ENCODE data around the gene SPOCK1. TPM values are rescaled to one million over a fixed set of nuclear protein-coding genes. Genes with fewer than 3 reads are reported as not detected.

Gene SPOCK1
- total and polyA plus RNA-seq, 4 donors, result 0.07 to 0.18 (median 0.17) TPM; not detected in 1

DNA sequence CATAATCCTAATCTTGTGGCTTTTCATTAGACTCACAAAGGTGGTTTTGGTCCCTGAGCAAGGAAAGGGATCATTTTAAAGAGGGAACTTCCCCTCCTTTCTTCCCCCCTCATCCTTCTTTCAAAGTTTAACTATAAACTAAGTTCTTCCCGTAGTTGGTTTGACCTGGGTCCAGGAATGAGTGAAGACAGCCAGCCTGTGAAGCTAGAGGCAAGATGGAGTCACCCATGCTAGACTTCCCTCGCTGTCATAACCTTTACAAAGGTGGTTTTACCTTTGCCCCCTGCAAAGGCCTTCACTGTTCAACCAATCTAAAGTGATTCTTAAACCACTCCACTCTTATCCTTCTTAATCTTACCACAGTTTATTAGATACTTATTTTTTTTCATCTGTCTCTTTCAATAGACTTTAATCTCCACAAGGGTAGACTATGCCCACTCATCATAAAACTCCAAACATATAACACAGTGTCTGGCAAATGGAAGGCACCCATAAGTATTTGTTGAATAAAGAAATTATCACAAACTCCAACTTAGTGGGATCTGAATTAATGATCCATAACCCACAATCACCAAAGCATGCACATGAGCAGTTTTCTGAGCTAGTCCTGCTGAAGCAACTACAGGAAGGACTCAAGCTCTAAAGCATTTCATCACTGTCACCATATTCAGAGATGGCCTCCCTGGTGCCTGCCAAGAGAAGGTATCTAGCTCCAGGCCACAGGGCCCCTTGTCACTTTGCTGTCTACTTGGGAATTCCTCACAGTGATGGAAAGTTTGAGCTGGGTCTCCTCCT, 369.0 kb downstream of the SPOCK1 start:
- H3K9me3 ChIP-seq (ENCODE audit: control insufficient read depth in 4 of 4, low read length in 3 of 4), result peaks cover 0 to 9% (median 3%) of the 10 kb centered on the region in 4 donors
- DNase-seq (ENCODE audit: low spot score), result no peak
- no peak overlapping the region for H3K4me3 ChIP-seq (ENCODE audit: low read depth in 1 of 3, low read length in 3 of 3)
- H3K27me3 ChIP-seq (ENCODE audit: control insufficient read depth in 4 of 4, insufficient read depth in 4 of 4, low read length in 3 of 4), result peaks cover 0 to 8% (median 0%) of the 10 kb centered on the region in 4 donors
- TF ChIP-seq EGR1 (IDR thresholded peaks at IDR 0.05; ENCODE audit: low read depth in 2 of 2) (no peak), FOXA1 (IDR thresholded peaks at IDR 0.05) (no peak), JUND (IDR thresholded peaks at IDR 0.05) (no peak)
- TF ChIP-seq, protein P1, sequence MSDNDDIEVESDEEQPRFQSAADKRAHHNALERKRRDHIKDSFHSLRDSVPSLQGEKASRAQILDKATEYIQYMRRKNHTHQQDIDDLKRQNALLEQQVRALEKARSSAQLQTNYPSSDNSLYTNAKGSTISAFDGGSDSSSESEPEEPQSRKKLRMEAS (IDR thresholded peaks at IDR 0.05), result no peak
- H3K36me3 ChIP-seq (ENCODE audit: control insufficient read depth in 4 of 4, insufficient read depth in 3 of 4, low read depth in 1 of 4, low read length in 3 of 4), result no peaks in the 10 kb centered on the region
- 66% methylated on average over 2 of the region's 2 CpGs for WGBS
- no peak overlapping the region for H3K9ac ChIP-seq (ENCODE audit: low read depth in 1 of 2, low read length in 2 of 2)
- H3K4me1 ChIP-seq (ENCODE audit: control insufficient read depth in 4 of 4, insufficient read depth in 4 of 4, low read length in 3 of 4), result no peaks in the 10 kb centered on the region
- H3K27ac ChIP-seq (ENCODE audit: low read depth in 1 of 2, low read length in 2 of 2), result no peak overlapping the region

- H3K9me3 ChIP-seq (ENCODE audit: control insufficient read depth in 4 of 4, low read length in 3 of 4), result peaks cover 0 to 9% (median 3%) of the 10 kb centered on the region in 4 donors
- no peaks in the 10 kb centered on the region for H3K36me3 ChIP-seq (ENCODE audit: control insufficient read depth in 4 of 4, insufficient read depth in 3 of 4, low read depth in 1 of 4, low read length in 3 of 4)
- H3K4me3 ChIP-seq (ENCODE audit: low read depth in 1 of 3, low read length in 3 of 3), result no peak overlapping the region
- no peak overlapping the region for H3K9ac ChIP-seq (ENCODE audit: low read depth in 1 of 2, low read length in 2 of 2)
- no peak for DNase-seq (ENCODE audit: low spot score)
- WGBS, result 63% methylated on average over 4 of the region's 4 CpGs
- peaks cover 0 to 4% (median 0%) of the 10 kb centered on the region in 4 donors for H3K27me3 ChIP-seq (ENCODE audit: control insufficient read depth in 4 of 4, insufficient read depth in 4 of 4, low read length in 3 of 4)
- H3K4me1 ChIP-seq (ENCODE audit: control insufficient read depth in 4 of 4, insufficient read depth in 4 of 4, low read length in 3 of 4), result no peaks in the 10 kb centered on the region
- H3K27ac ChIP-seq (ENCODE audit: low read depth in 1 of 2, low read length in 2 of 2), result no peak overlapping the region
- no peak for TF ChIP-seq GABPA (IDR thresholded peaks at IDR 0.05 in 1 of 2, conservative IDR thresholded peaks at IDR 0.05 in 1 of 2)
Measured at GRCh38 chr5:137128012-137128411, 371.1 kb downstream of the SPOCK1 start.

GRCh38 chr5:137126829-137127228, 372.3 kb downstream of the SPOCK1 start:
- peaks cover 0 to 9% (median 3%) of the 10 kb centered on the region in 4 donors for H3K9me3 ChIP-seq (ENCODE audit: control insufficient read depth in 4 of 4, low read length in 3 of 4)
- TF ChIP-seq FOXA1 (IDR thresholded peaks at IDR 0.05) (no peak), ZBTB33 (IDR thresholded peaks at IDR 0.05) (no peak), TAF1 (conservative IDR thresholded peaks at IDR 0.05) (no peak), ATF3 (IDR thresholded peaks at IDR 0.05) (no peak), CTCF (IDR thresholded peaks at IDR 0.05; ENCODE audit: low read depth, low read length, missing input control) (no peak), FOXA2 (IDR thresholded peaks at IDR 0.05) (no peak), HNF4A (conservative IDR thresholded peaks at IDR 0.05) (no peak), SP1 (IDR thresholded peaks at IDR 0.05) (no peak), RAD21 (IDR thresholded peaks at IDR 0.05) (no peak), REST (IDR thresholded peaks at IDR 0.05) (no peak), GABPA (IDR thresholded peaks at IDR 0.05 in 1 of 2, conservative IDR thresholded peaks at IDR 0.05 in 1 of 2) (no peak), NR2F2 (IDR thresholded peaks at IDR 0.05) (no peak), JUND (IDR thresholded peaks at IDR 0.05) (no peak), RXRA (IDR thresholded peaks at IDR 0.05) (no peak), EGR1 (IDR thresholded peaks at IDR 0.05; ENCODE audit: low read depth in 2 of 2) (no peak), HNF4G (IDR thresholded peaks at IDR 0.05) (no peak), YY1 (IDR thresholded peaks at IDR 0.05) (no peak)
- TF ChIP-seq, protein P1 (IDR thresholded peaks at IDR 0.05), result no peak
- WGBS, result 66% methylated on average over 1 of the region's 1 CpG
- no peaks in the 10 kb centered on the region for H3K36me3 ChIP-seq (ENCODE audit: control insufficient read depth in 4 of 4, insufficient read depth in 3 of 4, low read depth in 1 of 4, low read length in 3 of 4)
- no peak overlapping the region for H3K4me3 ChIP-seq (ENCODE audit: low read depth in 1 of 3, low read length in 3 of 3)
- no peak overlapping the region for H3K27ac ChIP-seq (ENCODE audit: low read depth in 1 of 2, low read length in 2 of 2)
- H3K4me1 ChIP-seq (ENCODE audit: control insufficient read depth in 4 of 4, insufficient read depth in 4 of 4, low read length in 3 of 4), result no peaks in the 10 kb centered on the region
- no peak for DNase-seq (ENCODE audit: low spot score)
- H3K27me3 ChIP-seq (ENCODE audit: control insufficient read depth in 4 of 4, insufficient read depth in 4 of 4, low read length in 3 of 4), result no peaks in the 10 kb centered on the region
- H3K9ac ChIP-seq (ENCODE audit: low read depth in 1 of 2, low read length in 2 of 2), result no peak overlapping the region
